Caki2 (cell line): Measurements from ENCODE around the gene CLBA1. TPM values are rescaled to one million over a fixed set of nuclear protein-coding genes. Genes with fewer than 3 reads are reported as not detected.
A peak's percentile ranks its signal among the peaks of the same experiment; 100 is the strongest.

ENCODE experiments used
- DNase-seq: peaks from one replicate; pipeline ENCODE4 v3.0.0-alpha.2; 2015; ENCODE audit warnings: low read depth
- in situ Hi-C: cut with HindIII; loops from 2 replicates; pipeline ENCODE4 v1.10.0; 2016; ENCODE audit warnings: low sequenced_read_pairs, low pct_unique_long_range_greater_than_20kb, mixed read lengths
- total RNA-seq: library from RNA; depleted of rRNA; stranded (reverse); fragments of >200 nt; shearing (Covaris generic); gene quantifications from 2 replicates; pipeline ENCODE4 v1.2.3, GENCODE V29; 2014; ENCODE audit warnings: low replicate concordance

The CLBA1 gene
- total RNA-seq, 1 experiment from 2014 or later: 9.7 TPM

- DNase-seq: peak; percentile 80
- in situ Hi-C loops: no loop called here
These were observed 9.2 kb upstream of the CLBA1 start for GRCh38 chr14:104976198-104977007.

GRCh38 chr14:104977008-104977680 lies 8.4 kb upstream of the CLBA1 start:
- DNase-seq: no peak
- in situ Hi-C loops: no loop called here

GRCh38 chr14:104977681-104978653 lies 7.6 kb upstream of the CLBA1 start, which contains the start of gene AHNAK2:
Gene AHNAK2, minus strand, starts transcription at chr14:104978374. Its CDS starts 137 bp downstream, at chr14:104978237.
- peak; percentile 56 for DNase-seq
- in situ Hi-C loops: no loop called here

GRCh38 chr14:104978746-104979691 lies 6.6 kb upstream of the CLBA1 start:
- in situ Hi-C loops: no loop called here
- DNase-seq: no peak

GRCh38 chr14:104979758-104980610 lies 5.6 kb upstream of the CLBA1 start:
- DNase-seq: peak; percentile 76
- in situ Hi-C loops: no loop called here

DNA sequence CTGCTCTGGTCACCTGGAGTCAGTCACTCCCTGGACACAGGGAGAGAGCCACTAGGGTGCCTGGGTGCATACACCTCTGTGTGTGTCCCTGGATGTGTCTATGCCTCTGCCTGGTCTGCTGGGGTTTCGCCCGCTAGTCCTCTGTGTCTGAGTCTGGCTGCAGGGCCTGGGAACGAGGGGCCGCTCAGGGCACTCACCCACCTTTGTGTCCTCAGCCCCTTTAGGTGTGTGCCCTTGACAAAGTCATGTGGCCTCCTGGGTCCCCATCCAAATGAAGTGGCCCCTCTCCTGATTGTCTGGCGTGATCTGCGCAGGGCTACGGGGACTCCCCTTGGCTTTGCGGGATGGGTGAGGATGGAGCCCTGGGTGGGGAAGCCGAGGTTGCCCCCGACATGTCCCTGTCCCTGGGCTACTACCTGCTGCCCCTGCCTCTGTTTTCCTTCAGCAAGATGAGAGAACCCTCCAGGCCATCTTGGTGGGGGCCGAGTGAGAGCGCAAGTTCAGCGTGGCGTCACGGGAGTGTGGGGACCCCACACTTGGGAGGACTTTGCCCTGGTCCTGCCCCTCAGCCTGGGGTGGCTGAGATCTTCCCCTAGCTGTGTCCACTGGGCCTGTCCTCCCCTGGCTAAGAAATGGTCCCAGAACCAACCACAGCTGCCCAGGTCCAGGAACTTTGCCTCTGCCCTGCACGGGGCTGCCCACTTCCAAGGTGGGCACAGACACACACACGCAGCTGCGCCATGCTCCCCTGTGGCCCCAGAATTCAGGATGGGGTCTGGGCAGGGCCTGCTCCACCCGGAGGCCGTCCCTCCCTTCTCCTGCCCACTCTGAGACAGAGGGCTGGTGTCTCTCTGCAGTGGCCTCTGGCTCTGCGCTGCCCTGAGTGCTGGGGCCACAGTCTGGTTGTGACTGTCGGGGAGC lies 4.7 kb upstream of the CLBA1 start:
- in situ Hi-C loops: no loop called here
- DNase-seq: no peak

GRCh38 chr14:104981699-104982541 lies 3.7 kb upstream of the CLBA1 start:
- DNase-seq: no peak
- in situ Hi-C loops: no loop called here

DNA sequence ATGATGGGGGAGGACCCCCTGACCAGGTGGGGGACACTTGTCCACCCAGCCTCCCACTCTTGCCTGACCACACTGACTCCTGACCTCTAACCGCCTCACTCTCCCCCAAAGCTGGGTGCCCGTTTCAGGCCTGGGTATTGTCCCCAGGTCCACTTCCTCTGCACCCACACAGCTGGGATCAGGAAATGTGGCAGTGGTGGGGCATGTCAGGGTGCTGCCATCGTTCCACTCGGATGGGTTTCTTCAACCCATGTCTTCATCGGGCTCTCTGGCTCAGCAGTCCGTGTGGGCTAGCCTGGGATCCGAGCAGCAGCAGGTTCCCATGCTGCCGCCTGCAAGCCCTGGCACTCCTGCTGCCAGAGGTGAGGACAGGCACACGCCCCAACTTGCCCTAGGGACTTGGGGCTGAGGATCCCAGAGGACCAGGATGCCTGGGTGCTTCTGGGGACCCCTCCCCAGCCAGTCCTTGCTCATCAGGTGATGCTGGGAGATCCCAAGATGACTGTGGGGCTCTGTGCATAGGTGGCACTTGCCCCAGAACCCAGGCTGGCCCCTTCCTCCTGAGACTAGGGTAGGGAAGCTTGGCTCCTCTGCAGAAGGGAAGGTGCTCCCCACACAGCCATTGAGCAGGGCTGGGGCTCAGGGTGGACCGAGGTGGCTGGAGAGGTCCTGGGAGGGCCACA lies 2.9 kb upstream of the CLBA1 start:
- DNase-seq: no peak
- in situ Hi-C loops: no loop called here

DNA sequence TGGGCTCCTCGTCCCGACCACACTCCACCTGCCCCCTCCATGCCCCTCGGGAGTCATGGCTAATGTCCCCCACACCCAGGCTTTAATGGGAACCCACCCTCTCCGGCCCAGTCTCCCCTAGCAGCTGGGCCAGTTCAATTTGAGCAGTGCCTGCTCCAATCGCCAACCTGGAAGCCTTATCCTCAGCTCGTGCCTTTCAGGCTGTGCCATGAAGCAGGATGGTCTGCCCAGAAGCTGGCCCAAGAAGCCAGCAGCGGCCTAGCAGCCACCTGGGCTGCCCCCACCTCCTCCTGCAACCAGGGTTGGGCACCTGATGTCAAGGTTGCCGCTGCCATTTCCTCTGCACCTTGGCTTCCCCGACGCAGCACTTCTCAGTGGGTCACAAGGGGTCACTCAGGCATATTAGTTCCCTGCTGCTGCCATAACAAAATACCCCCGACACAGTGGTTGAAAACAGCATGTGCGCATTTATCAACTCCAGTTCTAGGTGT lies 2.3 kb upstream of the CLBA1 start:
- in situ Hi-C loops: no loop called here
- no peak for DNase-seq

GRCh38 chr14:104984056-104984894 lies 1.3 kb upstream of the CLBA1 start:
- DNase-seq: no peak
- in situ Hi-C loops: no loop called here

DNA sequence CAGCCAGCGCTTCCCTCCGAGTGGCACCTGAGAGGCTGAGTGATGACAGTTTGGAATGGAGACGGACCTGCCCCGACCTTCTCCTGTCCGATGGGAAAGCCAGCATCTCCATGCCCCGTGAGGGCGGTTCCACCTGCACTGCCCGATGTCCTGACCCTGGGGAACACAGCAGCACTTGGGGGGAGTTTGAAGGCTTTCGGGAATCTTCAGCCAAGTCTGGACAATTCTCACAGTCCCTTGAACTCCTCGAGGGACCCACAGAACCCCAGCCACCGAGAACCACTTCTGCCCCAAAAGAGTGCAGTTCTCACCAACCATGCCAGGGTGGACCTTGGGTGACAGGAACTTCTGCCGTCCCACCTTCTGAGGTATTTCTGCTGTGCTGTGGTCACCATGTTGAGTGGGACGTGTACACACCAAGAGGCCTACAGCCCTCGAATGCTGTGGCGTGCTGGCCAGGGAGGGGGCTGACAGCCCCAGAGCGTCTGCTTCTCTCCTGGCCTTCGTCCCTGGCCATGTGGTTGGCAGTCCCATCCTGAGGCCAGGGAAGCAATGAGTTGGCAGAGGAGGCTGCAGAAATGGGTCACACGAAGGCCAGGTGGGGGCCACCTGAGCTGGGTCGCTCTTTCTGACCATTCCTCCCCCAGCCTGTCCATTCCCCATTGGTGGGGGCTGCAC lies 1.0 kb downstream of the CLBA1 start:
- in situ Hi-C loops: no loop called here
- no peak for DNase-seq

DNA sequence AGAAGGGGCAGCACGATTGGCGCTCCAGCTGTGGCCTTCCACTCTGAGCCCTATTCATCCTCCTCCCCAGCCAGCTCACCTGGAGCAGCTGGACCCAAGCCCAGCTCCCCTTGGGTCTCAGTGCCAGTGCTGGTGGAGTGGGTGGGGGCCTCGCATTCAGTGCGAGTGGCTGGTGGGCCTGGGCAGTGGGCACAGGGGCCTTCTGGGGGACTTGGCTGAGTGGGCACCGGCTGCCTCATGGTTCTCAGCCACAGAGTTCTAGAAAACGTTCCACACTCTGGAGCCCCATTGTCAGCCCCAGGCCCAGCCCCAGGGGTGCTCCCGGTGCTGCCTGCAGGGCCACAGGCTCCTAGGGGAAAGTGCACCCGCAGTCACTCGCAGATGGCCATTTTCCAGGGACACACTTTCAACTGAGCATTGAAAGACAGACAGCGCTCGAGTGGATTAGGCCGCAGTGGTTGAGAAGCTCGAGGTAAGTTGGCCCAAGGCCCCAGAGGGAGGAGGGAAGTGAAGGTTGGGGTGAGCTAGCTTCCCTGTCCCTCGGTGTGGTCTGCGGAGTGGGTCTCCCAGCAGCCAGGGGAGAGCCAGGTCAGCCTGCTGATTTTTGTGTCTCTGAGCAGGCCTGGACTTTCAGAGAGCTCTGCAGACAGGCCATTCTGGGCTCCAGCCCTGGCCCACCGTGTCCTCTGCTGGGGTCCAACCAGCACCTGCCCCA lies 3.8 kb downstream of the CLBA1 start:
- in situ Hi-C loops: no loop called here
- no peak for DNase-seq

GRCh38 chr14:104989951-104990303 lies 4.3 kb downstream of the CLBA1 start:
- no peak for DNase-seq
- in situ Hi-C loops: no loop called here
